ENCODE measurements around the gene KIF20B.

GRCh38 chr10:89662596-89662995, 38.8 kb upstream of the KIF20B start:
- no peak for TF ChIP-seq CTCF (IDR thresholded peaks at IDR 0.05)
- no peak for TF ChIP-seq POLR2AphosphoS5 (IDR thresholded peaks at IDR 0.05)
- no peak for TF ChIP-seq POLR2A (IDR thresholded peaks at IDR 0.05)

Data from prostate gland (tissue), 2 donors.